HG03108 (cell line): Measurements from ENCODE around the gene PDS5B.

Source experiments
- ATAC-seq: cut with Tn5 transposase; IDR thresholded peaks from one replicate; pipeline ENCODE4 v1.9.1; 2021; ENCODE audit warnings: moderate library complexity; ENCODE audit not compliant: unreplicated experiment

Gene PDS5B

DNA sequence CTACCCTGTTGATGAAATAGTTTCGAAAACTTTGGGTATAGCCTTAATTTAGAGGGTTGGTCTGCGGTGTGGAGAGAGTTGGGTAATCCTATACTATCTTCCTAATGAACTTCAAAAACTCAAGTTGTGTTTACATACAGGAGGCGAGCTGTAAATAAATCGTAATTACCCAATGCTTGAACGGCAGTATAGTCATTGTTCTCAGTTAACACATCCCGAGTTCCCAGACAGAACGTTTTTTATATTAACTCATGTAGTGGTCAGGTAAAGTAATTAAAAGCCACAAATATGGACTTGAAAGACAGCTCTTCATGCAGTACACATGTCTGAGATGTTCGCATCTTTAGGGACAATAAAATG is 1.5 kb downstream of the PDS5B start:
- ATAC-seq = no peak

DNA sequence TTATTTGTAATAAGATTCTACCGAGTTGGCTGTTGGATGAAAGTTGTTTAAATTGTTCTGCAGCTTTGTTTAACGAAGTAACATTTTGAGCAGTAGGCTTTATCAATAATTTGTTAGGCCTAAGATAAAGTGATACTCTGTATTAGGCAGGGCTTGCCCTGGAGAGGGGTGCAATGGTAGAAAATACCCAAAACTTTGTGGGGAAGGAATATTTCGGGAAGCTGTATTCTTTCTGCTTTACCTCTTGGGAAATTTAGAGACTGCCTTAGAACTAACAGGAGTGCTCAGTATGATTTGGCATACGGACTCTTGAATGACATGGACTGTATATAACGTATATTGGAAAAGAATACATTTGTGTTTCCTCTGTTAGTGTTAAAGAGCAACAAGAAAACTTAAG is 2.5 kb downstream of the PDS5B start:
- no peak for ATAC-seq

DNA sequence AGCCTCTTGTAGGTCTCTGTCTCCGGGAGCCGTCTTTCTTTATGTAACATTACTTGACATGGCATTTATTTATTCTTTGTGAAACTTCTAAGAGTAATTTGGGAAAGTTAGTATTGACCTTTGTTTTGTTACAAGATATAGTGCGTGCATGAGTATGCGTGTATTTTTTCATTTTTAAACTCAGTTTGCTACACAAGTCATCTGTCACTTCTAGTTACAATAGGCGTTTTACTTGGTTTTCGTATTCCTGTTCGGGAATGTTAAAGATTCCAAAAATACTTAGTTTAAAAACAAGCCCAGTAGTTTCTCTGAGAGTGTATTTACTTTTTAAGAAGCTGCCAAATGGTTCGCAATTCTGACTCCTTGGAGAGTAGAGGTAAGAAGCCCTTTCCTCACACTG is 3.2 kb downstream of the PDS5B start:
- no peak for ATAC-seq

DNA sequence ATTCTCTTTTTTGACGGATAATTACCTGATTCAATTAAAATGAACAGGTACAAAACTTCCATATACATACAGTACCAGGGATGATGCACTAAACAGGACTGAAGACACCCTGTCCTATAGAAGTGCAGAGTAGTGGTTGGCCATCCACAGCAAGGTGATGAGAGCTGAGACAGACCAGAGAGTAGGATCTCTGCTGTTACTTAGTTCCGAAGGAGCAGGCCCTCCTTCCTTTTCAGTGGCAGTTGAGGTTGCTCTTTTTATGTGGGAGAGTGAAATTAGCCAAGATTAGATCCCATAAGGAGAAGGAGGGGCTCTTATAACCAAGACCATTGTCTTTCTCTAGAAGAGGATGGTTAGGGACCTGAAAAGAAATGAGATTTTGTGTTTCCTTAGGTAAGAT is 4.0 kb downstream of the PDS5B start:
- ATAC-seq = no peak

DNA sequence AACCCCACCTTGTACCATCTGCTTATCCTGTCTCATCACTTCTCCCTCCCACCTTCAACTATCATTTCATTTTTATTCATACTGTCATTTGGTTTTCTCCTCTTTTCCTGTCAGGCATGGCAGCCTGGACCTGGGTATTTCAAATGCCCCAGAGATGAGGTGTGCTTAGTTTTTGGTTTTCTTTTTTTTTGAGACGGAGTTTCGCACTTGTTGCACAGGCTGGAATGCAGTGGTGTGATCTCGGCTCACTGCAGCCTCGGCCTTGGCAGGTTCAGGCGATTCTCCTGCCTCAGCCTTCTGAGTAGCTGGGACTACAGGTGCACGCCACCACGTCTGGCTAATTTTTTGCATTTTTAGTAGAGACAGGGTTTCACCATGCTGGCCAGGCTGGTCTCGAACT is 5.8 kb downstream of the PDS5B start:
- no peak for ATAC-seq

DNA sequence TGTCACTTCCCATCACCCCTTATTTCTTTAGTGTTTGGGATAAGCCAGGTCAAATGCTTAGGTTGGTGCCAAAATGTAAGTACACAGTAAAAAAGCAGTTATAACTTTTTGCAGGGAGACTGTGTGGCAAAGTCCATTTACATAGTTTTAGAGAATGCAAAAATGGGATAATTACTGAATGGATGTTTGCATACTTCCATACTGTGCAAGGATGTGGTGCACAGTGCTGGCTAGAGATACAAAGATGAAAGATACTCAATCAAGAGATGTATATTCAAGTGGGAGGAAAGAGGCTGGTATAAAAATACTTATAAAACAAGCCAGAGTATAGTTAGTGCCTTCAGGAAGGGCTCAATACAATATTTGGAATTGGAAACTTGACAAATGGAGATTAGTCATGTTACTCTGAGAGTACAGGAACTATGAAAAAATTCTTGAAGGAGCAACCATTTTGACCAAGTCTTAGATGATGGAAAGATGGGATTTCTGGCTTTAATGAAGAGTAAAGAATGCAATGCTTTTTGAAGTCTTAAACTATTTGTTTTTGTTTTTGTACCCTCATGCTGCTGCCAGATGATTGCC is 8.0 kb downstream of the PDS5B start:
- ATAC-seq = no peak

DNA sequence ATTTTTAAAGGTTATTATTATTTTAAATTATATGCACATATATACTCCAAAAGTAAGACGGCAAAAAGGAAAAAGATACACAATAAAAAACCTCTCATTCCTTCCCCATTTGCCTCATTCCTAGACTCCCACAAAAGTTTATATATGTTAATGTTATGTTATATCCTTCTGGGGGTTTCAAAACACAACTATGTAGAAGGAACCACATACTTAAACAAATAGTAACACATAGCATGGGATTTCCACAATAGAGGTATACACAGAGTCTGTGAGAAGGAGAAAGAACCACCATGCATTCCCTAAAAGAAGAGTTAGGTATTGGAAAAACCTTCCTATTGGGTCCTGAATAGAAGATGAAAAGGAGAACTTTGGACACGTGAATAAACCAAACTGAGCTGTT is 9.1 kb downstream of the PDS5B start:
- ATAC-seq = no peak

DNA sequence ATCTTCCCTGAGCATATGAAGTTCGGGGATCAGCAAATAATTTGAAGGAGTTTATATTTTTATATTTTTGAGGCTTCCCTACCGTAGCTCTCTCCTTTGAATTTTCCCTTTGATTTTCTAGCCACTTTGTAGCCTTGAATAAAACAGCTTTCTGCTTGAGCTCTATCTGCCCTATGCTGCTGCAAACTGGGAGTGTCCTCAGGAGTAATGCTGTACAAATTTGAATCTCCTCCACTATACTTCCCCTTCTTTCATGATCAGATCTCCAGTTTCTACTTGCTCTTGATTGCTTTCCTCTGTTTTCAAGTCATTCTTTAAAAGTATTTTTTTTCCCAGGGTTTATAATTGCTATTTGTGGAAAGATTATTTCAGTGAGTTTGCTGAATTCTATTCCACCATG is 14.6 kb downstream of the PDS5B start:
- ATAC-seq = no peak

DNA sequence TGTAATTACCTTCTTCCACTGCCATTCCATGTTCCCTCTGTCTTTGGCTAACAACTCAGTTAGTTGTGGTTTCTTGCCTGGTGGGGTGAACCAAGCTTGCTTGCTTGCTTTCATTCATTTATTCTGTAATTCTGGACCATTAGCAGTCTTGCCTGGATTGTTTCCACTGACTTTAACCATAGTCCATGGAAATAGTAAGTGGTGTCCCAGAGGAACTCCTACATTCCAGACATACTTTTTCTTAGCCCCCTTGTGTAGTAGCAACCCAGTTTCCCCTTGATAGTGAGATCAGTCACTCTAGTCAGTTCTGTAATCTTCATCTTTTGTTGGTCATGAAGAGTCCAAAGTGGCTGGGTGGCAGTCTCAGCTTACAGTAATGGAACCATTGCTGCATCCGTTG is 23.2 kb downstream of the PDS5B start:
- no peak for ATAC-seq

DNA sequence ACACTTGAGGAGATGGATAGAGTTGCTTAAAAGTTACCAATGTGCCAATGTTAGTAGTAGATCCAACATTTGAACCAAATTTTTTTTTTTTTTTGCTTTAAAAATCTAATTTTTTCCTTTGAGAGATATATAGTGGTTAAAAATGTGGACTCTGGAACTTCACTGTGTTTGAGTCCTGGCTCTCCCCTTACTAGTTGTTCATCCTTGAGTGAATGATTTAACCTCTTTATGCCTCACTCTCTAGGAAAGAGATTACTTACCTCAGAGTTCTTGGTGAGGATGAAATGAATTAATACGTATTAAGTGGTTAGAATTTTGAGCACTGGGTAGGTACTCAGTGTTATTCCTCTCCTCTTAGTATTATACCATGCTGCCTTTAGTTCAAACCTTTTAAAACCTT is 24.3 kb downstream of the PDS5B start:
- ATAC-seq = no peak

DNA sequence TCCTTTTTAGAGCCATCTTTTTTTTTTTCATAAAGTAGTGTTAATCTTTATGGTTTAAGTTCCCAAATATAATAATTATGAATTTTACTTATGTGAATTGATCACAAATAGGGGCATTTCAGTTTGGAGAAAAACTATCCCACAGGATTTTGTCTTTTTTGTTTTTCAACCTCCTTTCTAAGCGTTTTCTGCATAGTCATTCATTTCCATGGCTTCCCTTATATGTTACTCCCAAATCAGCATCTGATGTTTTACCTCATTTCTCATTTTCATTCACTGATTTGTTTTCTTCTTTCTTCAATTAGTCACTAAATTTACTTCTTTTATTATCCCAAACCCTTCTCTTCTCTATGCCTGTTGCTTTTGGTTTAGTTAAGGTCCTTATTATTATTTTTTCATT is 24.7 kb downstream of the PDS5B start:
- no peak for ATAC-seq

DNA sequence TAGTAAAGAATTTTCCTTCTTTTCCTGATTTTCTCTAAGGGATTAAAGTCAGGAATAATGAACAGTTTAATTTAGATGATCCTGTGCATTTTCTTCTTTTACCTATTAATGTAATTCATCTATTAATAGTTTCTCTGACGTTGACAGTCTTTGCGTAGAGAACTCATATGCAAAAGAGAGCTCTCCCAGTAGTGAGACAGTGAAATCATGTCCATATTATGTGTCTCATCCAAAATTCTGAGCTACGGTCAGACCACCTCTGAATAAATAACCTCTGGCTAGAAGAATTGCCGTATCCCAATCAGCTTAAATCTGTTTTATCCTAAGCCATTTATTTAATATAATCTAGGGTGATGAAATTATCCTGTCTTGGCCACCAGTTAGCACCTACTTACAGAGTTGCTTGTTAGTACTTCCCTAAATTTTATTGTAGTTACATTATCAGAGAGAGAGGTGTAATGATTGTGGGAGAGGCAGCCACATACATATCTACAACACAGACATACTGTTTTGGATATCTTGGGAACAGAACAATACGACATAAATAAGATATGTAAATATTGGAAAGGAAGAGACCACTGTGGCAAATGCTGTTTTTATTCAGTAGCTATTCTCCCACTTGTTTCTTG is 30.7 kb downstream of the PDS5B start:
- ATAC-seq = no peak

DNA sequence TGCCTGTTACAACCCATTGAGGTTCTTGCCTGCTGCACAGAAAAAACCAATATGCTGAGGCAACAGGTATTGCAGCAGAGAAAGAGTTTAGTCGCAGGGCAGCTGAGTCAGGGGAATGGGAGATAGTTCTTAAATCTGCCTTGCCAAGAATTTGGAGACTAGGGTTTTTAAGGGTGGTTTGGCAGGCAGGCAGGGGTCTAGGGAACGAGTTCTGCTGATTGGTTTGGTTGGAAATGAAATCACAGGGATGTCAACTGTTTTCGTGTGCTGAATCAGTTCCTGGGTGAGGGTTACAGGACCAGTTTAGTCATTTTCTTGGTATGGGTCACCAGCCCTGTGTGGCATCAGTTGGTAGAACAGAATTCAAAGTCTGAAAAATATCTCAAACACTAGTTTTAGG is 36.6 kb downstream of the PDS5B start:
- ATAC-seq = no peak

DNA sequence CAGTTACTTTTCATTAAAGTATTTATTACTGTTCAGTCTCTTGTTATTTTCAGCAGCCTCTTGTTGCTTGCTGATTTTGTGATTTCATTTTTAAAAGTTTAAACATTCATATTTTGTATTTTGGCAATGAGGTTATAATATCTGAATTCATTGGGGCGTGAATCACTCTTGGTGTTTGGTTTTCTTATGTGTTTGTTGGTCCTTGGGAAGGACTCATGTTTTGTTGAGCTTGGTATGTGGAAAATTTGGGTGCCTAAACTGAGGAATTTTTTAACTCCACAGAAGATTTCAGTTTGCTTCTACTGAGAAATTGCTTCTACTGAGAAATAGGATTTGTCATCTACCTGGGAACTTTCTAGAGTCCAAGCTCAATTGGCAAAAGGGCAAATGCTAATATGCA is 38.2 kb downstream of the PDS5B start:
- no peak for ATAC-seq

DNA sequence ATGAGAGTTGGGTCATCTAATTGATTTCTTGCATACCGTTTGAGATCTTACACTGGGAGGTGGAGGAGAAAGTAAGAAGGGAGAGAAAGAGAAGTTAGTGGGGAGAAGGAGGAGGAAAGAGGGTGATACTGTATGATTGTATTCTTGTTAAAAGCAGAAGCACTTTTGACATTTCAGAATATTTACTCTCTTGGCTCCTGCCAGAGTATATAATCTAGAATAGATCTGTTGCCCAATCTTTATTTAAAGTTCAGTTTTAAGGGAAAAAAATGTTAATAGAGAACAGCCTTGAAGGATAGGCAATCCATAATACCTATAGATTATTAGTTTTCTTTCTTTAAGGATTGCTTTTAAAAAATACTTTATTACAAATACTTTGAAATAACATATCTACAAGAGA is 41.5 kb downstream of the PDS5B start:
- no peak for ATAC-seq

DNA sequence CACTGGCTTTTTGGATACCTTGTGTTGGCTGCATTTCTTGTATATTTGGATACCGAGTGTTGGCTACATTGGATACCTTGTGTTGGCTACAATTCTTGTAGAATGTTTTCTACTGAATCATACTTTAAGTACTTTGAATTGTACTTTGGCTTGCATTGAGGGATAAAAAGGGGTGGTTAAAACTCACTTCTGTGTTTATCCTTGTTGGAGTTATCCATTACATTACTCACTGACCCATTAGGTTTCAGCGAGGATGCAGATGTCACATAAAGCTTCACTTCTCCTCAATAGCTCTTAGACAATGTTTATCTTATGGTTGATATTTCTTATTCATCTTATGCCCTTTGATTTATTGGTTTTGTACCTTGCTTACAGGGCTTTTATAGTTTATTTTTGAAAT is 43.1 kb downstream of the PDS5B start:
- no peak for ATAC-seq

DNA sequence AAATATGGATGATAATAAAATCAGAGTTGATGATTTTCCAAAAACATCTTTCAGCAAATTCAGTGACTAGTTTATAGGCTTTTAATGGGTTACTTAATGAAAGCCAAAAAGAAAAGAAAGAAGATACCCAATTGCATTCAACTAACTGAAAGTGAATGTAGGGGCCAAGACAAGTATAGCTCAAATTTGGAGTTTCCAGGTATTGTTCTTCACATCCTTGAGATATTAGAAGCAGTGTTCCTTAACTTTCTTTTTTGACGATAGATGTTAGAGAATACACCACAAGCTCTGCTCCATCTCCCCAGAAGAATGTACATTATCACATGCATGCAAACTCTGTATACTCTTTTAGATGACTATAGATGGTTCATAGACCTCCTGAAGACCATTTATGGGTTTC is 43.6 kb downstream of the PDS5B start:
- ATAC-seq = no peak

DNA sequence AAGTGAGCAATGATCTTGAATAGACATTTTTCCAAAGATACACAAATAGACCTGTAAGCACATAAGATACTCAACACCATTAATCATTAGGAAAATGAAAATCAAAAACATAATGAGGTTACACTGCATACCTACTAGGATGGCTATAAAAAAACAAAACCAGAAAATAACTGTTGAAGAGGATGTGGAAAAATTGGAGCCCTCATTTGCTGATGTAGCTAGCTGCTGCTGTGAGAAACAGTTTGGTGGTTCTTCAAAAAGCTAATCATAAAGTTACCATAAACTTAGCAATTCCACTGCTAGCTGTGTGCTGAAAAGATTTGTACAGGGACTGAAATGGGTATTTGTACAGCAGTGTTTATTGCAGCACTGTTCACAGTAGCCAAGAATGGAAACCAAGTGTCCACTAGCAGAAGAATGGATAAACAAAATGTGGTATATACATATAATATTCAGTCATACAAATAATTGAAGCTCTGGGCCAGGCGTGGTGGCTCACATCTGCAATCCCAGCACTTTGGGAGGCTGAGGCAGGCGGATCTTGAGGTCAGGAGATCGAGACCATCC is 46.2 kb downstream of the PDS5B start:
- ATAC-seq = no peak

DNA sequence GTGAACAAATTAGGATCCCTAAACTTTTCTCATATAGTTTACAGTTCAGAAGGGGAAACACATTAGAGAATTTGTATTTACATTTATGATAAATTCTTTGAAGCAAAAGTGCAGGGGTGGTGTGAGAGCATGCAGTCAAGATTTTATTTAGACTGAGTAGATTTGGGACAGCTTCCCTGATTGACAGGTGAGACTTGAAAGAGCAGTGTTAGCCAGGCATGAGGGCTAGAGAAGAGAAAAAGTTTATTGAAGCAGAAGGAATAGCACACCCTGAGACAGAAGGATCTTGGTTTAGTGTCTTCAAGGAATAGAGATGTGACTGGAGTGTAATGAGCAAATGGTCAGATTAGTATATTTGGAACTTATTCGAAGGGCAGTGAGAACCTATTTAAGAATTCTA is 50.5 kb downstream of the PDS5B start:
- no peak for ATAC-seq

DNA sequence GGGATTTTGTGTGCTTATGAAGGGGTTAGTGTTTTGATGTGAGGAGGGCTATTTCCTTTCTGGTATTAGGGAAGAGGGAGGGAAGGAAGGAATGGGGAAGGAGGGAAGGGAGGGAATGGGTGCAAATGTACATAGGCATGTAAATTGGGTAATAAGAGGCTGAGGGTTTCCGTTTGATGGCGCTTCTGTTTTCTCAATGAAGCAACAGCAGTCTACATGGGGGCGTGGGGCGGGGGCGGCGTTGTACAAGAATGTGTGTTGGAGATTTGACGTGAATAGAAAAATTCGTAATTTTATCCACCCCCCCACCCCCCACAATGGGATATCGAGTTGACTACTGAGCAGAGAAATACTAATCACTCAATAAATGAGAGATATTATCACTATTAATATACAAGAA is 52.5 kb downstream of the PDS5B start:
- ATAC-seq = no peak

DNA sequence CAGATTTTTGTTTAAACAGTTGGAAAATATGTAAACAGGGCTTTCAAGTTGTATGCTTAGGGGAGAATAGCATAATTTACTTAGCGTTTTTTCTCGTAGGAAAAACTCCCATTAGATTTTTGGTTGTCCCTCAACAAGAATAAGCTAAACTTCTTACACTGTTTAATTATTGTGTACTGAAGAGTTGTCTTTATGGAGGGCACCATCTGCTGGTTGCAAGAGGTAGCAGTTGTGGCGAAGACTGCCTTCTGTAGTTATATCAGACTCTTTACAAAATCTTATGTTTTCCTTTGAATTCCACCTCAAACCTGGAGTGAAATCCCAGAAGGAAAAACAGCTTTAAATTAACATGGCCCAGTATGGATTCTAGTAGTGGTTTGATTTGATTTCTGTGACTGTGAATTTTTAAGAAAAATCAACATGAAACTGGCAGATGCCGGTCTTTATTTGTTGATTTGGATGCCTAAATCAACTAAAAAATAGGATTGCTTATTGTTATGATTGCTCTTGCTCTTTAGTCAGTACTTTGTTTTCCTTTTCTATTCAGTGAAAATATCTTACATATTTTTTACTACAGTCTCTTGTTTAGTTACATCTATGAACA is 53.4 kb downstream of the PDS5B start:
- ATAC-seq = no peak

DNA sequence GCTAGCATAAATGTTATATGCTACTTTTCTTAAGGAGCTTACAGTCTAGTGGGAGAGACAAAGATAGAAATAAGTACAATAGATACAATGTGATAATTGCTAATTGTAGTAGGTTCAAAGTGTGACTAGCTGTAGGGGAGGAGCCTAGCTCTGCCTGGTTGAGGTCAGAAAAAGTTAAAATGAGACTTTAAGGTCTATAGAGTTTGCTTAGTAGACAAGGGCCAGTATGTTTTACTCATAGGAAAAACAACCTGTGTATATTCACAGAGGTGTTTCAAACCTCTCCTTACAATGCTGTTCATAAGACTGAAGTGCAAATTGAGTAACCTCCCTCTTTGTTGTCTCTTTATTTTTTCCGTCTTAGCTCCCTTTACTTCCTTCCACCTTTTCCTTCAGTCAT is 56.1 kb downstream of the PDS5B start:
- no peak for ATAC-seq

DNA sequence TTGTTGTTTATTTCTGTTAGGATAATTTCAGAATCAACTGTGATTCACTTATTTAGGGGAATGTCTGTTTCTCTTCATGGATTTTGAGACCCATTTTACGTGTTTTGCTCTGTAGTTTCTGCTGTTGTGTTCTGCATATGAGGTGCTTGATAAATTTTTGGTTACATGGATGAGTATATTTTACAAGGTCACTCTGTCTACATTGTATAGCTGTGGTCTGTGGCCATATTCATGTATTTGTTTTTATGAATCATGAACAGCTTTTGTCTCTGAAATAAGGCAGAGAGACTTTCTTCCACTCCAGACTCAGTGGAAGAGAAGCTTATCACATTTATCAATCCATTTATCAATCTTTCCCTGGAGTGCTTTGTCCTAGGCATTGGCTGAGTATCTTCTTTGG is 56.6 kb downstream of the PDS5B start:
- no peak for ATAC-seq
